Fibroblast of peridontal ligament (primary cell): ENCODE results near the gene HOXA11.
A peak's percentile ranks its signal among the peaks of the same experiment; 100 is the strongest.

Source experiments
- DNase-seq: peaks from one replicate; pipeline ENCODE4 v3.0.0-alpha.2; 2010; ENCODE audit errors: extremely low read depth

The HOXA11 gene

DNA sequence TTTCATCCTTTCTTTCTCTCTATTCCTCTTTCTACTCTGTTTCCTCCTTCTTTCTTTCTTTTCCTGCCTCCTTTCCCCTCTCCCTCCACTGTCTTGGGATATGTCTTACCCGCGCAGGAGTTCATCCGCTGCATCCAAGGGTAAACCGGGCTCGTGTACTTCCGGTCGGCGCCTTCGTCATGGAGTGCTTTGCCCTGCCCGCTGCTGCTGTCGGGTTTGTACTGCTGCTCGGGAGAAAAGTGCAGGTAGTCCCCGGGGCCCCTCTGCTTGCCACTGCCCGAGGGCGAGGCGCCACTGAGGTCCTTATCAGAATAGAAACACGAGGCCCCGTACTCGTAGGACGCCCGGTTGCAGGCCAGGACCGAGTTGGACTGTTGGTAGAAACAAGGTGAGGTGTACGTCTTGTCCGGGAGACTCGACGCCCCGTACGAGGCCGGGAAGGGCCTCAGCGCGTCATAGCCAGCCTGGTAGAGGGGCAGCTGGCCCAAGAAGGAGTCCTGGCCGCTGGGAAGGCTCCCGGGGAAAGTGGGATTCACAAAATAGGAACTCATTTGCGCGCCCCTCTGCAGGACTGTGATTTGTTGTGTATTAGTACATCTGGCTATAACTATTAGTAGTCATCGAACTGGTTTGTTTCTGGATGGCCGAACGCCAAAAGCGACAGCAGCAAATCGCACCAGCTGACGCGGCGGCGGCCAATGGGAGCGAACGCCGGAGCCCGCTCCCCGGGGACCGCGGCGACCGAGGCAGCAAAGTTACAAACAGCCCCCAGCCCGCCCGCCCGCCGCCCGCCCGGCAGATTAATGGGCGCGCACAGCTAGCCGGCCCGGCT is 37.6 kb downstream of the HOXA11 start, which contains the start of gene HOXA6:
Gene HOXA6, minus strand, starts transcription at position 576 of the 832 bp plus-strand sequence. Its CDS starts 25 bp downstream, at position 551.
- DNase-seq: no peak

- DNase-seq: no peak
Observed at GRCh38 chr7:27146491-27147198, 38.4 kb downstream of the HOXA11 start.

GRCh38 chr7:27145914-27146412 is 39.1 kb downstream of the HOXA11 start:
- DNase-seq: no peak

- DNase-seq: no peak
Observed at GRCh38 chr7:27145165-27145913, 39.7 kb downstream of the HOXA11 start.

DNA sequence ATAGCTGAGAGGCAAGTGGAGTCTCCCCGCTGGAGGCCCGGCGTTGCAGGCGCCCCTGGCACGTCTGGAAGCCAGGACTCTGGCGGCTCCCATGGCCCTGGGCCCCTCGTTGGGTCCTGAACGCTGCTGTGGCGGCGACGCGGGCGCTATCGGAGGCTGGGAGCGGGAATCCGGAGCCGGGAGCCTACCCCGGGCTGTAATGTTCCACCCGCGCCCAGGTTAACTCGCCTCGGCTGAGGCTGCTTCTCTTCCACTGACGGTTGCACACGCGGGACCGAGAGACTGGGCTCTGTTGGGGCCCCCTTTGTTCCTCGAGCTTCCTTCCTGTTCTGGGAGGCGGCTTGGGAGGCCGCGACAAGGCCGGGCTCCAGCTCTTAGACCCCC is 40.3 kb downstream of the HOXA11 start:
- DNase-seq: no peak

DNA sequence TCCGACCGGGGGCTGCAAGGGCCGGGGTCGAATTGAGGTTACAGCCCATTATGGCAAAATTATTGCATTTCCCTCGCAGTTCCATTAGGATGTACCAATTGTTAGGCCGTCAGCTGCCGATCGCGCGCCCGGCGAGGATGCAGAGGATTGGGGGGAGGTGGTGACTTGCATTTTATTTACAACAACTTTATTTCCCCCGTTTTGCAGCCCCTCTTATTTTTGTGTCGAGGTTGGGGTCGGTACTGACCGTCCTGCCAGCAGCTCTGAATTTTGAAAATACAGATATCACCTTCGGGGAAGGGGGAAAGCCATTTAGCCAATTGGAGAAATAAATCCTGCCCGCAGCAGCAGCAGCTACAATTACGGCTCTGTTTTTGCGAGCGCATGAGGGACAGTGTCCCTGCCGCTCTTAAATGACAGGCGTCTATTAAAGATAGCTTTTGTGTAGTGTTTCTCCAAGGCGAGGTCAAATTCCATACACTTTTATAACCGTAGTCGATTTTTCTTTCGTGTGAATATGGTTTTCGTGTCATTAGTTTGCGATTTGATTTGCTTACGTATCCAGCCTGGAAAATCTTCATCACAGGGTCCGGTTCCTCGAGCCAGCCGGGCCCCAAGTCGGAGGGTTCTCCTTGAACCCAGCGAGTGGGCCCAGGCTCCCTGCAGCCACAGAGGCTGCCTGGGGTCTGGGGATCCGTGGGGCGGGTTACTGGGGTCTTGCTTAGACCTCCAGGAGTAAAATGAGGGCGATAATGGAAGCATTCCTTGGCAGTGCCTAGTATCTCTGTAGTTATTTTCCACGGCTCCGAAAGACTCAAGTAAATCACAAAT is 40.9 kb downstream of the HOXA11 start:
- DNase-seq: no peak

DNA sequence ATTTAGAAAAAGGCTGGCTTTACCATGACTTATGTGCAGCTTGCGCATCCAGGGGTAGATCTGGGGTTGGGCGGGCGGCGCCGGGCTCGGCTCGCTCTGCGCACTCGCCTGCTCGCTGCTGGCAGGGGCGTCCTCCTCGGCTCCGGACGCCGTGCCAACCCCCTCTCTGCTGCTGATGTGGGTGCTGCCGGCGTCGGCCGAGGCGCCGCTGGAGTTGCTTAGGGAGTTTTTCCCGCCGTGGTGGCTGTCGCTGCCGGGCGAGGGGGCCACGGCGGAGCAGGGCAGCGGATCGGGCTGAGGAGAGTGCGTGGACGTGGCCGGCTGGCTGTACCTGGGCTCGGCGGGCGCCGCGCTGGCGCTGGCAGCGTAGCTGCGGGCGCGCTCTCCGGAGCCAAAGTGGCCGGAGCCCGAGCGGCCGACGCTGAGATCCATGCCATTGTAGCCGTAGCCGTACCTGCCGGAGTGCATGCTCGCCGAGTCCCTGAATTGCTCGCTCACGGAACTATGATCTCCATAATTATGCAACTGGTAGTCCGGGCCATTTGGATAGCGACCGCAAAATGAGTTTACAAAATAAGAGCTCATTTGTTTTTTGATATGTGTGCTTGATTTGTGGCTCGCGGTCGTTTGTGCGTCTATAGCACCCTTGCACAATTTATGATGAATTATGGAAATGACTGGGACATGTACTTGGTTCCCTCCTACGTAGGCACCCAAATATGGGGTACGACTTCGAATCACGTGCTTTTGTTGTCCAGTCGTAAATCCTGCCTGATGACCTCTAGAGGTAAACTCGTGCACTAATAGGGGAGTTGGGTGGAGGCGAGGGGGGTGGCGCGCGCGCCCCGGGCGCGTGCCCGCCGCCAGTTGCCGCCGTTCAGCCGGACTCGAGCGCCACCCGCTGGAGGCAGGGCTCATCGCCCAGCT is 41.7 kb downstream of the HOXA11 start, which contains the start of gene HOXA5:
Gene HOXA5, minus strand, starts transcription at position 659 of the 927 bp plus-strand sequence. Its CDS starts 74 bp downstream, at position 585.
- DNase-seq: no peak

GRCh38 chr7:27142580-27143022 is 42.4 kb downstream of the HOXA11 start:
- no peak for DNase-seq

- no peak for DNase-seq
Observed at GRCh38 chr7:27141923-27142579, 43.0 kb downstream of the HOXA11 start.

- DNase-seq: no peak
Observed at GRCh38 chr7:27141137-27141922, 43.7 kb downstream of the HOXA11 start.

GRCh38 chr7:27140126-27140857 is 44.7 kb downstream of the HOXA11 start:
- DNase-seq: no peak

- DNase-seq: no peak
Observed at GRCh38 chr7:27139334-27140125, 45.5 kb downstream of the HOXA11 start.

- DNase-seq: no peak
Observed at GRCh38 chr7:27138985-27139333, 46.1 kb downstream of the HOXA11 start.

DNA sequence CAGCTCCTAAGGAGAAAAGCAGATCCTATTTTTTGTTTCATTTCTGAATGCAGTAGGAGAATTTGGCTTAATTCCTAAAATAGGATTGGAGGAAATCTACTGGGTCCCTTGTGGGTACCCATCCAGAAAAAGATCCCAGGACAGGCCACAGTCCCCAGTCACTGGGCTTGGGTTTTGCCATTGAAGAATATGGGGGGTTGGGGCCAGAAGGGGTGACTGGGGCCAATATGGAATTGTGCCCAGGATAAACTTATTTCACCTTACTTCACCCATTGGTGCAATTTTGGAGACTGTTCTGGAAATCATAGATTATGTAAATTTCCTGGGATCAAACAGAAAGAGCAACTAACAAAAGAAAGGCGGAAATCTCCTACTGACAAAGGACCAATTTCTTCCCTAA is 46.6 kb downstream of the HOXA11 start:
- no peak for DNase-seq

DNA sequence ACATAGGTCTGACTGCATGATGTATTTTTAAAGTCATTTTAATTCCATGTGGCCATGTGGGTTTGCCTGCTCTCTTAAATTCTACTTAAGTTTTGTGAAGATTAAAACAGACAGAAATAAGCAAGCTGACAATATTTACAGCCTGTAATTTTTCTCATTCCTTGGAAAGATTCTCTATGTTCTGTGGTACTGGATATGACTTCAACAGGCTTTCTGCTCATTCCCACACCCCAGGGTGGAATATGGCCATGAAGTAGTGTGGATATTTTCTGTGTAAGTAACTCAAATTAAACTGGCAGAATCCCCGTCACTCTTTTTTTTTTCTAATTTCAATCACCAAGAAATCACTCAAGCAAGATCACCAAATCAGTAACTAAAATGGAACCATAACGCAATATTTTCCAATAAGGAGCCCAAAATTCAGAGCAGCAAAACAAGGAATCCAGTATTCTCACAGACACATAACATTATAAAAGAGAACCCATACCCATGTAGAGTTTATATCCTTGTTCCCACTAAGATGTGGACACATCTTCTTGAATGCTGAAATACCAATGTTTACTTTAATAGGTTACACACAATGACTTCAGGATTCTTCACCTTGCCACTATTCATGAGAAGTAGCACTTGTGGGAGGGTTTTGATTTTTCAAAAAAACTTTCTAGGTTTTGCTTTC is 47.3 kb downstream of the HOXA11 start:
- DNase-seq: no peak

DNA sequence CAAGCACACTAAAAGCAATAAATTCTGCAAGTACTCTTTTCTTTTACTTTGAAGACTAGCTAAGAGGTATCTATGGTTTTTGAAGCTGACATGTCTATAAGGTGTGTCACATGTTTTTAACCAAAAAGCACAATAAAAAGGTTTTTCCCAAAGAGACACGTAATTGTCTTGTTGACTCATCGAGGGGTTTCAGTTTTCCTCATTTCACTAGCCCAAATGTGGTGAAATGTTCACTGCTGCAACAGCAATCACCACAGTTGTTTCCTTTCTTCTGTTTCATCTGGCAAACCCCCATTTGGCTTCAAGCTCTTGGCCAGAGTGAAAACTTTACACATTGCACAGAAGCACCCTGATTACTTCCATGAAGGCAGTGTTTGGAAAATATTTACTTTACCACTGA is 50.6 kb downstream of the HOXA11 start:
- peak; percentile 5 for DNase-seq
